ENCODE measurements around the gene CCDC92B.
"Not testable (repeated sequence)": the region's sequence is repeated elsewhere in the genome, so short reads cannot be mapped to it uniquely, and the experiment has no call there.

CCDC92B gene

DNA sequence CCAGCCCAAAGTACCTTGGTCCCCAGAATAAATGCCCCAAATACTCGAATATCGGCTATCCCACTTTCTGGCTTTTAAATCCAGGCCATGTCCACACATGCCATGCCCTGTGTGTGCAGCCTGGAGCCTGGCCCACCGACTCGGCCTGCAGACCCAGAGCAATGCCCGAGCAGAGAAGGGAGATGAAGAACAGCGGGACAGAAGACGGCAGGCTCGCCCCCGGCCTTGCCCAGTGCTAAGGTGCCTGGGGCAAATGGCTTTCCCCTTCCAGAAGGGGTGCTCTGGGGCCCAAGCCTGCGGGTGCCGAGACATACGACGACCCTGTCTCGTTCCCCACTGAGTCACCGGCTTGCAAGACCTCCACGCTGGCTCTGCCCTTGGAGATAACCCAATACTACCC lies 45.8 kb downstream of the CCDC92B start:
- DNase-seq (ENCODE audit: low spot score): no peak

DNA sequence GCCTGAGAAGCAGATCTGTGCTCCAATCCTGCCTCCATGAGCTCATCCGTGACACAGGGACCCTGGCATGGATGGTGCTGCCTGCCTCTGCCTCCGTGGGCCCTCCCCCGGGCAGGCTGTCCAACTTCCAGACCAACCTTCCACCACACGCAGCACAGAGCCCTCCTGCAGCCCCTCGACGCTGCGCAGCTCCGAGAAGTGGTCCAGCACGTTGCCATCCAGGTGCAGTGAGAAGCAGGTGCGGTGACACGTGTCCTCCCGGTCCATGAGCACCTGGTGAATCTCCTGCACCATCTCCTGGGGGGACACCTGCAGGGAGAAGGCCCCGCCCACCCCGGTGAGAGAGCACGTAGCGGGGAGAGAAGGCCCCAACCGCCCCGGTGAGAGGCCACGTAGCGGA lies 46.3 kb downstream of the CCDC92B start:
- no peak for DNase-seq (ENCODE audit: low spot score)

DNA sequence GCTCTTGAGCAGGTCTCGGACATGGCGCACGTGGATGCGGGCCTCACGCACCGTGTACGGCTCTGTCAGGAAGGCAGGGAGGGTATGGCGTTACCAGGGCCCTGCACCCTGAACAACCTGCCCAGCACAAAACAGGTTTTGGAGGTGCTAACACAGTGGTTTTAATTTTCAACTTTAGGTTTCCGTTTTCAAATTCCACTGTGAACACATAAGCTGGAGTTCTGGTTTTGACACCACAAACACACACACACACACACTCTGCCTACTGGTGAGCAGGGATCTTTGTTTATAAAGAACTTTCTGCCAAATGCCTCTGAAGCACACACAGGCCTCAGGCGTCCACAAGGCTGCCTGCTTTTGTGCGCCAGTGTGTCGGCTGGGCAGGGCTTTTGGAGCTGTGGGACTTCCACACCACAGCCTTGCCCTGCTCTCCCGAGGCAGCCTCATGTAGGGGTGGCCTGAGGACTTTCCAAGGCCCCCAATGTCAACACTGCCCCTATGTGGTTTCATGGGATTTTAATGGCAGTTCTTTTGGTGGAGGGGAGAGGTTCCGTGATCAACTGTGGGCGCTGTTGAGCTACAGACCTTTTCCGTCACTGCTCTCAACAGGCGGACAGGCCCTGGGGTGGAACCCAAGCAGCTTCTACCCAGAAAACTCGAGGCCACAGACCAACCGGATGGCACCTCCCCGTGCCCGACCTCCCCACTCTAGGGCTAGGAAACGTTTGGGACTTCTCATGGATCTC lies 47.3 kb downstream of the CCDC92B start:
- no peak for DNase-seq (ENCODE audit: low spot score)

GRCh38 chr17:2701161-2701995 lies 48.1 kb downstream of the CCDC92B start:
- no peak for DNase-seq (ENCODE audit: low spot score)

DNA sequence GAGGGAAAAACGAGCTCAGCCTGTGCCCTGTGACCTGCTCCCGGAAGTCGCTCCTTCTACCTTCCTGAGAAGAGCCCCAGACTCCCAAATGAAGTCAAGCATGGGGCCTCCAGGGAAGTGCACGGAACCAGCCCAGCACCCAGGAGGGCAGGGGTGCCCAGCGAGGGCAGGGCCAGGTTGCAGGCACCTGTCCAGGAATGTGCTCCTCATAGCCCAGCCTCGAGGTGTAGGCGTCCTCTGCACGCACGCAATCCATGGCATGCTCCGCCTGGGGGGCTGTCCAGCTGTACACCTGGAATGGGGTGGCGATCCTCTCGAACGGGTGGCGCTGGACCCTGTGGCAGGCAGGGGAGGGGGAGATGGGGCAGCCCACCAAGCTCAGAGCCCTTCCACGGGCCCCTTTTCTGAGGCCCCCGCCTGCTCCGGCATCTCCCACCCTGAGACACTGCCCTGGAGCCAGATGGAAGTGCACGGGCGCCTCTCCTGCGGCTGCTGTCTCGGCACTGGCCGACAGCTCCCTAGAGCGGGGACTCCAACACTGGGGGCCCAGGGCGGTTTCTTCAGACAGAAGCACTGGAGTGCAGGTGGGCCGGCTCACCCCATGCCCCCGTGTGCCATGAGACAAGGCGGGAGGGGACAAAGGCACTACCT lies 48.8 kb downstream of the CCDC92B start:
- DNase-seq (ENCODE audit: low spot score): no peak

DNA sequence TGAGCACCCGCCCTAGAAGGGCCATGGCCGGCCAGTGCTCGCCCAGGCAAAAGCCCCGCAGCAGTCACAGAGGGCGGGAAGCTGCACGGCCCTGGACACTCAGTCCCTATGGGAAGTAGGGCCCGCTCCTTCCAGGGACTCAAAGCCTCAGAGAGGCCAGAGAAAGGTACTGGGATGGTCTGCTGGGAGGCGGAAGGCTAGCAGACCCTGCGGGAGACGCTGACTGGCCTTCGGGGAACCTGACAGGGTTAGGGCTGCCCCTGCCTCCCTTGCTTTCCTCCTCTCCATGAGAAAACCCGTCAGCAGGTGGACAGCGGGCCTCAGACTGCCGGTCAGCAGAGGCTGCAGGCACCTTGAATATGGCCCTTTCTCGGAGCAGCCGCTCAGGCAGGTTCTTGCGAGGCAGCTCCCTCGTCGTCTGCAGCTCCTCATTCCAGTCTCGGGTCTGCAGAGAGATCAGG lies 49.4 kb downstream of the CCDC92B start:
- DNase-seq (ENCODE audit: low spot score): no peak

- not testable (repeated sequence) for DNase-seq (ENCODE audit: low spot score)
Measured at GRCh38 chr17:2699216-2699805, 50.1 kb downstream of the CCDC92B start.

- no peak for DNase-seq (ENCODE audit: low spot score)
Measured at GRCh38 chr17:2697611-2698162, 51.8 kb downstream of the CCDC92B start.

DNA sequence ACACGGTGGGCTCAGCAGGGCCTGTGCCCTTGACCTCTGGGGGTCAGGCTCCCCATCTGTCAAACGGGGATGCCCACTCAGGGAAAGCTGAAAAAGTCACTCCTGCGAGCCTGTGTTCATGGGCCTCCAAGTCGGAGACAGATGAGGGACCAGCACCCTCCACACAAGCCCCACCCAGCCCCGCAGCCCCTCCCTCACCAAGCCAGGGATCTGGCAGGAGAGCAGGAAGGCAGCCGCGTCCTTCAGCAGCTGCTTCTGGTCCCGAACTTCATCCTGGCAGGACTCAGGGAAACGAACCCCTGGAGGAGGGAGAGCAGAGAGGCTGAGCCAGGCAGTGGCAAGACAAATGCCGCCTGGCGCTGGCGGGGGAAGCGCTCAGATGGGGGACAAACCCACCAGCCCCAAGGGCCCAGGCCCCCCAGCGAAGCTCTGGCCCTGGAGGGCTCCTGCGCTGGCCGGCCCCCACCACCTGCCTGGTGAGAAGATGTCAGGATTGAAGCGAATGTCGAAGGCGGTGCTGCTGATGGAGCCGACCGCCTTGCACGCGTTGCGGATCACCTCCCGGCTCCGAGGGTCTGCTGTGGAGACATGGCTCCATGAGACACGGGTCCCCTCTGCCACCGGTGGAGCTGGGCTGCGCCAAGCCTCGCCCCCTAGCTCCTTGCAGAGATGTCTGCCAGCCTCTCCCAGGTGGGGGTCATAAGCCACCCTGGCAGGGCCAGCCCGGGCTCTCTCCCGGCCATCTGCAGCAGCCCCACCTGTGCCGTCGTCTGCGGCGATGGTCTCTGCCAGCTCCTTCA lies 53.3 kb downstream of the CCDC92B start:
- no peak for DNase-seq (ENCODE audit: low spot score)

DNA sequence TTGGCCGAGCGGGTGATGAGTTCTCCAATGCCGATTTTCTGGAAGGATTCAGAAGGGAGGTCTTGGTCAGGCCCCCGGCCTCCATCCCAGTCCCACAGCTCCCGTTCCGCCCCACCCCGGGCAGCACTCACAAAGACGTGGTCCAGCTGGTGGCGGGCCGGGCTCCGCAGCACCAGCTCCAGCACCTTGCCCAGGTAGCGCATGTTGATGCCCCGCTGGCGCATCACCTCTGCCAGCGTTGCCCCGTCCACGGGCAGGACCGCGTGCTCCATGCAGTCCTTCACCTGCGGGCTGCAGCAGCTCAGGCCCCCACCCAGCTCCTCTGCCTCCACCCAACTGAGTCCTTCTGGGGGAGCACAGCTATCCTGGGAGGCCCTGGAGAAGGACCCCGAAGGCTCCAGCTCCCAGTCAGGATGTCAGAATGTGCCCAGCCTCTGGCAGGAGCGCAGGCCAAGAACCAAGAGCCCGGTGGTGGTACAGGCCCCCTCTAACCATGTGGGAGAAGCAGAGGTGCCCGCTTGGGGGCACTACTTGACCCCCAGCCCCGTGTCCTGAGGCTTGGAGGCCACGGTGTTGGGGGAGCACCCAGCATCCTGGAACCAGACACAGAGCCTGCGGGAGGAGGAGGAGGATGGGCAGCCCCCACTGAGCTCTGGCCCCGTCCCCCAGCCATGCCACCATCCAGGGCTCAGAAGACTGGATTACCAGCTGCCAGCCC lies 54.0 kb downstream of the CCDC92B start:
- DNase-seq (ENCODE audit: low spot score): no peak

GRCh38 chr17:2694381-2695242 lies 54.8 kb downstream of the CCDC92B start:
- DNase-seq (ENCODE audit: low spot score): no peak

- no peak for DNase-seq (ENCODE audit: low spot score)
Measured at GRCh38 chr17:2693561-2694380, 55.7 kb downstream of the CCDC92B start.

DNA sequence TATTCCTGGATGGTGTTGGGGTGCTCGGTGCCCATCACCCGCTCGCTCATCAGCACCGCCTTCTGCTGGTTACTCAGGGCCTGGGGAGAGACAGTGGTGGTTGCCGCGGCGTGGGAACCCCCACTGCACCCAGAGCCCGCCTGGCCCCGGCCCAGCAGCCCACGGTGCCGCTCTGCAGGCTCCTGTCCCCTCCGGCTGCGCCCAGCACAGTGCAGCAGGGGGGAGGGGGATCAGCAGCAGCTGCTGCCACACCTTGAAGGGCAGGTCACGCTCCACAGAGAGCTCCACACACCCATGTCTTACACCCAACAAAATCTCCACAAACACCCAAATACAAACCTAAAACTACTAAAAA lies 56.7 kb downstream of the CCDC92B start:
- peak; percentile 6 for DNase-seq (ENCODE audit: low spot score)

GRCh38 chr17:2691965-2692780 lies 57.3 kb downstream of the CCDC92B start:
- no peak for DNase-seq (ENCODE audit: low spot score)

- no peak for DNase-seq (ENCODE audit: low spot score)
Measured at GRCh38 chr17:2691069-2691871, 58.2 kb downstream of the CCDC92B start.

DNA sequence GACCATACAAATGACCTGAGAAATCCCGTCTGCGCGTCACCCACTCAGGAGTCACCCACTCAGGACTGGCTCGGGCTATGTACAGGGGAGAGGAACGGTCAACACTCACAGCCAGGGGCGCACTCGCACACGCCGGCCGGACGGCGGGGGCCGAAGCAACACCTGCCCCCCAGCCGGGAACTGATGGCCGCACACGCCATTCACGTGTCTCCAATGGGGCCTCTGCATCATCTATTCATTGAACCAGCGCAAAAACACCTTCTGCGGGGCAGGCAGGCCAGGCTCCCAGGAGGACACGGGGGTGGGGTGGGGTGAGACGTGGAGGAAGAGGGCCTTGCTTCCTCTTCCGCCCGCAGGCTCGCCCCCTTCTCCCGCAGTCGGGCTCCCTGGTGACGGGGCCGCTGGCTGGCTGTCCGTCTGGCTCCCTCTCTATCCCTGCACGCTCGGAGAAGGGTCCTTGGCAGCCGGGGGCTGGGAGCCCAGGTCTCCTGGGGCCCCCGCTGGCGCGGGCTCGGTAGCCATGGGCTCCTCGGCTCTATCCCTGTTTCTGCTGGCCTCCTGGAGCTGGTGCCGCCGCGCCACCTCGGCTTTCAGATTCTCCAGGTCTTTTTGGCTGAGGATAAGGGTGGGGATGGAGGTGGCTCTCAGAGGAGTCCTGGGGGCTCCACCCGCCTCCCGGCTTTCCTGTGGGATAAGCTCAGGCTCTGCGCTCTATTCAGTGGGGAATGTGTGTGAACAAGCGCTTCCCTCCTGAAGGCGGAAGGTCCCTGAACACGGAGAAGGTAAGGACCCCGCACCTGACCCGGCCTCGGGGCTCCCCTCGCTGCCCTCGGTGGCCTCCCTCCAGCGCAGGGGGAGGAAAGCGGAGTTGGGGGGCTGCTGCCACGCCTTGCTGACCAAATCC lies 59.0 kb downstream of the CCDC92B start:
- peak; percentile 7 for DNase-seq (ENCODE audit: low spot score)

Data from hepatic stellate cell (primary cell).